Right lung (tissue), 5 donors: Measurements from ENCODE around the gene GPC5. TPM values are rescaled to one million over a fixed set of nuclear protein-coding genes. Genes with fewer than 3 reads are reported as not detected.

Experiments
- DNase-seq, 2 donors: peaks; one replicate each; pipeline ENCODE4 v3.0.0-alpha.2; 2013
- polyA plus RNA-seq, 5 donors: library from polyadenylated mRNA; unstranded; fragments of 120-200 nt; gene quantifications; one replicate each; pipeline versions ENCODE4 v1.2.1 to v1.2.3, GENCODE V29; 2013; ENCODE audit warnings: inconsistent platforms in 1 of 5, low replicate concordance in 1 of 5; ENCODE audit not compliant: insufficient read length in 5 of 5, insufficient read depth in 1 of 5

GPC5 gene
- polyA plus RNA-seq, 5 donors: 9.2 to 17.3 (median 14.9) TPM

DNA sequence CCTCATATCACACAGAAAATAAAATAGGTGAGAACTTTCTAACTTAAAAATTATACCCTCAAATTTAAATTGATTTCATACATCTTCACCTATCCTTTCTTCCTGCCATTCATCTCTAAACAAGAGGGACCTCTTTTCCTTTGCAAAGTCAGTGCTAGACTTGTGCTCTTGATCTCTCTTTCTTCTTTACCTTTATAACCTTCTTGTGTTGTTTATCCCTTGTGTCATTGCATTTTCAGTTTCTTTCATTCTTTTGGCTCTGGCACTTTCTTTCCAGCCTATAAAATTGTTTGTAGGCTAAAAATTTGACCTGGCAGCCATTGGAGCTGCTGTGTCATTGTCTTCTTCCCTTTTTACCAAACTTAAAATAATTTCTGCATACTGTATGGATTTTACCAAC, 190.1 kb downstream of the GPC5 start:
- DNase-seq: no peak

DNA sequence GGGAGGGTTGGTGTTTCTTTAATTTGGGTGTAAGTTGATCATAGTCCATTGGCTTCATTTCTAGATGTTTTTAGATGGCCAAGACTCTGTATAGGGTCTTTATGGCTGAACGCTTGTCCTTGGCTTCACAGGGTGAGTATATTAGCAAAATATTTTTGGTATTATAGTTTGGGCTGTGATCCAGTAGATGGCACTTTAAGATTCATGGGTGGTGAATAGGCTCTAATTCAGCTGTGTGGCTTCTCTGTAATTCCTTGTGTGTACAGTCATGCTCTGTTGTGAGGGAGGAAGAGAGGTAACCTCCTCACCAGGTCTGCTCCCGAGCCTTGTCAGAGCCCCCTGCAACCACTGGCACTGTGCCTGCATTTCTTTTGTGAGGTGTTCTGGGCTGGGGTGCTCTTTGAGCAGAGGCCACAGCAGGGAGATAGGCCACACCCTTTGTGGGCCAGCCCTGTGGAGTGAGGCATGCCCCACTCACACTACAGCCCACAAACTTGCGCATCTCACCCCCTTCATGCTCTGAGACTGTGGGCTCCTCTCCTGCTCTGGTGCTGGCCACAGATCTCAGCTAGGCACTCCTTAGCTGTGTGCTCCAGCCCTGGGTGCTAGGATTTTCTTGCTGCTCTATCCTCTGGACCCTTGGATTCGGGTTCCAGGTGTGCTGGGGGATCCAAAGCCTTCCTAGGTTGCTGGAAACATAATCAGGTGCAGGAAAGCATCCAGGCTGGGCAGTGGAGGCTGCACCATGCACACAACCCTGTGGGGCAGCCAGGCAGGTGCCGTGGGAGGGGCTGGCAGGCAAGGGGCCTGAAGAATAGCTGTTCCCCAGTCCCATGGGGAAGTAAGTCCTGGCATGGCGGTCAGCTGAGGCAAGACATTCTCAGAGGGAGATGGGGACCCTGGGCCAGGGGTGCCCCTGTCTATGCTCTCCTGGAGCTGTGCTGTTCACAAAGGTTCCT, 193.9 kb downstream of the GPC5 start:
- no peak for DNase-seq

DNA sequence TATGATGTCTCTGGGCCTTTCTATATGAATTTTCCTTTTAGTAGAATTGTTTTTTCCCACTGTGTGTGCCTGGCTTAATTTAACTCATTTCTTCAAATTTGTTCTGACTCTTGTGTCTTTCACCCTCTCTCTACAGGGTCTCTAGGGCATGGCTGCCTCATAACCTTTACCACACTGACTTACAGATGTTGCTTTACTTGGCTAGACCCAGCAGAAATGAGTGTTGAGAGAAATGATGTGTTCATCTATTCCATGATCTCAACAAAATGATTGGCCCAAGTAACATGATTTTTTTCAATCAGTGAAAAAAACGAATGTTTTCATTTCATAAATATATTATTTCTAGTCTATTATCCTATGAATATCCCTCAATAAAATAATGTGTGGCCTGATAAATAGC, 195.0 kb downstream of the GPC5 start:
- DNase-seq: no peak

DNA sequence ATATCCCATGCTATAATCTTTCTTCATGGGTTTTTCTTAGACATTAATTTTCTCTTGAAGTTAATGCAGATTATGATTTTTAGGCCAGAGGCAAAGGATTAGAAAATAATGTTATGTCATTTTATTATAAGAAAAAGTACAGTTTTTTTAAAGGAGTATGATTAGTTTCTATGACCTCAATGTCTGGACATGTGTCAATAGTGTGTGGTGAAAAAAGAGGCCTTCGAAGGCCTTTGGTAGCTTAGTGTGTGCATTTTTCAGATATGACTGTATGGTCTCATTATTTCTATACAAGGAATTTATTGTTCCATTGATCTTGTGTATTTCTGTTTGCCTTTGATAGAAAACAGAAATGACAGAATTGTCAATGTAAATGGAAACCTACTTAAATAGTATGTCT, 195.6 kb downstream of the GPC5 start:
- no peak for DNase-seq

DNA sequence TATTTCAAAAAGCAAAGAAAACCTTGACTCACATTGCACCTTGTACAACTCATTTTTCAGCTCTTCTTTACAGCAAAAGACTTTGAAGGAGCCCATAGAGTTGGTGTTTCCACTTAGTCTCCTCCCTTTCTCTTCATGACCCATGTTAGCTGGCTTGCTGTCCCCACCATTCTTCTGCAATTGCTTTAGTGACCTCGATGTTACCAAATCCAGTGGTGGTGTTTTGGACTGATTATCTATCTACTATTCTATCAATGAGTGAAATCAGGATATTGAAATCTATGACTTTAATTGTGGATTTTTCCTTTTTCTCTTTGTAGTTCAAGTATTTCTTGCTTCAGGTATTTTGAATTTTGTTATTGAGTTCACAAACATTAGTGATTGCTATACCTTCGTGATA, 197.3 kb downstream of the GPC5 start:
- DNase-seq: no peak

DNA sequence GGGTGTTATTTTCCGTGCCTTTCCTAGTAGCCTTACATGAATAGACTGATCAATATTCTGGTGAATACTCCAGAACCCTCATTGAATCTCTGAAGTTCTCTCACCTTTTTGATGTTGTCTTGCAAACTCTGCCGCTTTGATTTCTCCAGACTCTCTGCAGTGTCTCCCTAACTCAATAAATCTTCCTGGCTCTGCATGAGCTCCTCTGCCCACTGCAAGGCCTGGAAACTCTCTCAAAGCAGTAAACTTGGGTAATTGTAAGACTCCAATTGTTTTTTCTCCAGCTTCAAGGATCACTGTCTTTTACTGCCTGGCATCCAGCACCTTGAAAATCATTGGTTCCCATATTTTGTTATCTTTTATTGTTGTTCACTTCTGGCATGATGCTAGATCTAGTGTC, 198.4 kb downstream of the GPC5 start:
- DNase-seq: no peak

DNA sequence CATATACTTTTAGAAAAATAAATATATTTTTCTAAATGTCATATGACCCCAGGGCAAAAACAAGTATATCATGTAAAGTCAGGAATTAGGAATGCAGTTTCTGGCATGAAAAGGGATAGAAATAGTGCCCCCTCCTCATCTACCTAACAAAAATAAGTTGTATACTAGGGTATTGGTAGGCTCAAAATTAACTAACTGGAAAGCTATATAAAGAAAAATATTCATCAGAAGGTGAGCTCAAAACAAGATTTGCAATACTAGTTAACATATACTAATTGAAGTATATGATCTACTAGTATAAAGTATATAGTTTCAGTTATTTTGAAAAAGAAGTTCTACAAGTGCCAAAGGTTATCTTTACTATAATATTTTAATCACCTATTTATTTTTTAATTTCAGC, 200.2 kb downstream of the GPC5 start:
- no peak for DNase-seq

DNA sequence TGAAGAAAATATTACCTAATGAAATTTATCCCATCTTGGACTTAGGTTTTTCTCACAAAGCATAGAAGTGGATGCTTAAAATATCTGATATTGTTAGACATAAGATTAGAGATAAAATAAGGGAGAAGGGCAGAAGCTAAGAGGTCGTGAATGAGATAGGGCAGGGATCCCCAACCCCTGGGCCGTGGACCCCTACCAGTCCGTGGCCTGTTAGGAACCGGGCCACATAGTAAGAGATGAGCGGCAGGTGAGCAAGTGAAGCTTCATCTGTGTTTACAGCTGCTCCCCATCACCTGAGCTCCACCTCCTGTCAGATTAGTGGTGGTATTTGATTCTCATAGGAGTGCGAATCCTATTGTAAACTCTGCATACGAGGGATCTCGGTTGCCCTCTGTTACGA, 202.9 kb downstream of the GPC5 start:
- DNase-seq: no peak

DNA sequence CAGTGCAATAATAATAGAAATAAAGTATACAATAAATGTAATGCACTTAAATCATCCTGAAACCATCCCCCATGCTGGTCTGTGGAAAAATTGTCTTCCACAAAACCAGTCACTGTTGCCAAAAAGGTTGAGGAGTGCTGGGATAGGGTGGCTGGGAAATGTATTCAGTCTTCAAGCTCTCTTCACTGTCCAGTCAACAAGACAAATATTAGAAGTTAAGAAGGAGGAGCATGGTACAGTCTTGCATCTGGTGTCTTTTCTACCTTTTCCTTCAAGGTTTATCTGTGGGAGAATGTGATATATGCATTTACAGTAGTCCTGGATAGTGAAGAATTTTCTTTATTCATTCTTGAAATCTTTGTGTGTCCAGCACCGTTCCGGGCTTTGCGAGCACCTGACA, 203.4 kb downstream of the GPC5 start:
- DNase-seq: no peak

DNA sequence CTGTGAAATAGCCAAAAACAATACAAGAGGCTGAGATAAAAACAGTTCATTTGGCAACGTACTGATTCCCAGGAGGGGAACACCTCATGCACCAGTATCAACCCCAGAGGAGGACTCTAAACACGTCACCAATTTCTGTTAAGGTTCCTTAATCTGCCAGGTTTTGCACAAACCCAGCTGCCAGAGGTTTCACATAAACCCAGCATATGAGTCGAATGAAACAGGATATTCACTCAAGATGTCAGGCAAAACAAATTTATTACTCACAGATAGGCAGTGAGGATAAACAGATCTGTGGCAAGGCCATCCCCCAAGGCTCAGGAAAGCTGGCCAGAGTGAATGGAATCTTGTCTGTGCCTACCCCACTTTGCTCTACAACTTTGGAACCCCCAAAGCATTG, 210.9 kb downstream of the GPC5 start:
- no peak for DNase-seq

DNA sequence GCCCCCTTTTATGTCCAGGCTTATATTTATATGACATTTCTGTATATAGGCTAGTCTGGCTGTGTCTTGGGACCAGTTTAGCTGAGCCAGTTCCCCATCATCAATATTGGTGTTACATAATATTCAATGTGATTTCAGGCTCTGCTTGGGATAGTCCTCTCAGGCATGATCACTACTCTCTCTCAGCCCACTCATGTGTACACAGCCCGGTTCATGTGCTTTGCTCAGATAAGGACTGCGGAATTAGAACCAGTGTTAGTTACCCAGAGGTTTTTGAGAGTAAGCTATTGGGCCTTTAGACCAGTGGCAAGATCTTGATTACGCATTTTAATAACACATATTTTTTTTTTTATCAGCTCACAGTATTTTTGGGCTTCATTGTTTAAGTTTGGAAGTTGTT, 219.9 kb downstream of the GPC5 start:
- no peak for DNase-seq

DNA sequence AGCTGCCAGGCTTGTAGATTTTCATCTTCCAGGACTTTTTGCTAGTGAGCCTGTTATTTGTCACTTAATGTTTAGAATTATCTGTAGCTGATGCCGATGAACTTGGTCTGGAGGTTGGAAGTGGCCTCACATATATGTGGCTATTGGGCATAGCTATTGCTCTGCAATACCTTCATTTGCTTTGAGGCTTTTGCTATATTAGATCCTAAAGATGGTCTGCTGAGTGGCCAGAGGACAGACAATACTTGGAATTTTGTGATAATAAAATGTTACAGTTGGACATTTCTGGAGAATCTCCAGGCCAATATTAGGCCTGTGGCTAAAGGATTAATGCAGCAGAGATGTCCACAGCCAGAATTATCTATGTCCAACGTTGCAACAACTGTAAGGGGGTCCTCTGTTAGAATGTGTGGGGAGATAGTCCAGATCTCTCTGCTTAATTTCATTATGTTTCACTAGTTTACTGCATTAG, 222.3 kb downstream of the GPC5 start:
- DNase-seq: no peak

DNA sequence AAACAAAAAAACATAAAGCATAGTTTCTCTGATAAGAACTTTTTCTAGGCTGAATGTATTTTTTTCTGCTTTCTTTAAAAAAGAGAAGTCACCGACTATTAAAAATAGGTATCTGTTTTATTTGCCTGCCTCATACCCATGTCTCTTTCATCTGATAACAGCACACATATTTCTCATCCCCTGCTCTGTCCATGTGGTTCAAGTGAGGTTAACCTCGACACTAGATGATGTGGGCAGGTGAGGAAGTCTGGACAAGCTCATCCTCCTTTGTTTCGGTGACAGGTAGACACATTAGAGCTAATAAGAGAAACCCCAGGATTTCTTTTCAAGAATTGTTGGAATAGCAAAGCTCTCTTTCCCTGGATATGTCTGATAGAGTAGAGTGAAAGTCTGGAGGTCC, 222.7 kb downstream of the GPC5 start:
- no peak for DNase-seq

DNA sequence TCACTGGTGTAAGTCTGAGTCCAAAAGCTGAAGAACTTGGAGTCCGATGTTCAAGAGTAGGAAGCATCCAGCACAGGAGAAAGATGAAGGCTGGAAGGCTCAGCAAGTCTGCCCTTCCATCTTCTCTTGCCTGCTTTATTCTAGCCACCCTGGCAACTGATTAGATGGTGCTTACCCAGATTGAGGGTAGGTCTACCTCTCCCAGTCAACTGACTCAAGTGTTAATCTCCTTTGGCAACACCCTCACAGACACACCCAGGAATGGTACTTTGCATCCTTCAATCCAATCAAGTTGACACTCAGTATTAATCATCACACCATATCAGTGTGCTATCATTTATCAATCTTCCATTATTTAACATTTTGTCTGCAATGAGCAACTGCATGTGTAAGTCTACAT, 223.5 kb downstream of the GPC5 start:
- no peak for DNase-seq

DNA sequence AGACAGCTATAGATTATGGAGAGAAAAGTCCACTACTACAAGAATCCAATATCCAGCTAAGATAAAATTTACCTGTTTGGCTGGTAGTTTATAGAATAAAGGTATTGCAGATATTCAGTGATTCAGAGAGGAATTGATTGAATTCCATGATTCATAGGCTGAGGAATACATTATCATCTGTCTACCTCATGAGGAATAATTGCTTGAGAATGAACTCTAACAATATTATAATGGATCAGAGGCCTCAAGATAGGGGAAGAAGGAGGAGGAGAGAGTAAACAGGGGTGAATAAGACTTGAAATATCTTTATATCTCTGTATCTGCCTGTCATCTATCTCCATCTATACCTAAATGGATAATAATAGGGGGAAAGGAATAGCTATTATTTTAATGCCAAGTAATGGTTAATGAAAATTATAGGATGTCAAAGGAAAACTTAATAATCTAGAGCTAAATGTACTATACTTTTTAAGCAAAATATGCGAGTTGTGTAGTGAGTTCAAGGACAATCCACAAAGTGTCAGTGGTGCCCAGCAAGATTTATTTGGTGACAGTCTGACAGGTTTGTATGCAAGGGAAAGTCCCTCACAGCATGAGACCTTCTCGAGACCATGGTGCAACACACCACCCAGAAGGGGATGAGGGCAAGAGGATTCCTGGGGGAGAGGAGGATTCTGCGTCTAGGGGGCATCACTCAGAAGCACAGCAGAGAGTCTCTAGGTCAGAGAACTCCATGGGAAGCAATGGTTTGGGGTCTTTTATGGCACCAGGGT, 224.5 kb downstream of the GPC5 start:
- no peak for DNase-seq

DNA sequence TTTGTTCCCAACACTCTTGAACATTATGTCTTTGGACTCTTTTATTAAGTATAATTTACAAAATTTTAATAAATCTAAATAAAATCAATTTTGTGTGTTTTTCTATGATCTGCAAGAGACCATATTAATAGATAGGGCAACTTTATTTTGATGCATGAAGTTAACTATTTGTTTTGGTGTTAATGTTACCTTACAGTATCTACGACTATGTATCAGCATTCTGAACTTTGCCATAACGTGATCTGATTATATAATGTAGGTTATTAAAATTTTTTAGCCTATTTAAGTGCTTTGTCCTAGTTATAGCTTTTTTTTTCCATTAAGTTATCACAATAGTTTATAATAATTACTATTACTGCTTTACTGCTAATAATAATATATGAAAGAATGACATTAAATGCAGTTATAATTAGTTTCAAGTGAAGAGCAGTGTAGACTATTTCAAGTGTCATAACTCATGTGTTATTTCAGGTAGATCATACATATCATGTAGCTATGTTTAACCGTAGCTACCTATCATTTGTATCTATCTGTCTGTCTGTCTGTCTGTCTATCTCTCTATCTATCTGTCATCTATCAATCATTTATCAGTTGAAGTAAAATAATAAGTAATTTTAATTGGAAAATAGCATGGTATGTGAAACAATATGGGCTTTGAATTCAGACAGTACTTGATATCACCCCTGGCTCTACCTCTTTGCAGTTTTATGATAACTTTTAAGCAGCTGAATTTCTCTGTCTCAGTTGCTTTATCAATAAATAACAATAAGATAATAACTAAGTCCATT, 229.7 kb downstream of the GPC5 start:
- no peak for DNase-seq

DNA sequence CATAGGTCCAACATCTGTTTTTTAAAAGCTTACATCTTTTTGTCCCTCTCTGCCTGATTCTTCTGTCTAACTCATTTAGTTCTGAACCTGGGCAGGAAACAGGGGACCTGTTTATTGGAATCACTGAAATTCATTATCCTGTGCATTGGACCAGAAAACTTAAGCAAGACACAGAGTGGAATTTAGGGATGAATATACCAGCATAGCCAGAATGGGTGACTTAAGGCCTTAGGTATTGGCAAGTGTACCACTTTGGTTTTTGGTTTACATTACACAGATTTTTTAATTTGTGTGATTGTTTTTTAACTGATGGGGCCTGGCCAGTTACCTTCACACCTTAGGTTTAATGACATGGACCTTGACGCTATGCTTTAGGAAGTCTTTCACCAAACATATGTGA, 232.5 kb downstream of the GPC5 start:
- DNase-seq: no peak

DNA sequence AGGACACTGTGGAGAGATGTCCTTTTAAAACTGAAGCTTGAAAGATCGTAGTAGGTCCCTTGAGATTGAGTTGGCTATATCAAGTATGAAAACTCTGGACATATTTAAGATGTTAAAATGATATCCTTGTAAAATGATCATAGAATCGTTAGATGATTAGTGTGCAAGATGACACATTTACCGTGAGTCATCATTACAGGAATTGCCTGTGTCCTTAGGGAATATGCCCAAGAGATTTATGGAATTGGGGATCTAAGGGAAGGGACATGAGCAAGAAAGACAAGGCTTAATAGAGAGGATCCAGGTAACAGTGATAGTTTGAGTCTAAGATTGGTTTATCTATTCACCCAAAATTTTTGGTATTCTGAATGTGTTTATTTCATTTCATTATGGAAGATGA, 233.7 kb downstream of the GPC5 start:
- no peak for DNase-seq

DNA sequence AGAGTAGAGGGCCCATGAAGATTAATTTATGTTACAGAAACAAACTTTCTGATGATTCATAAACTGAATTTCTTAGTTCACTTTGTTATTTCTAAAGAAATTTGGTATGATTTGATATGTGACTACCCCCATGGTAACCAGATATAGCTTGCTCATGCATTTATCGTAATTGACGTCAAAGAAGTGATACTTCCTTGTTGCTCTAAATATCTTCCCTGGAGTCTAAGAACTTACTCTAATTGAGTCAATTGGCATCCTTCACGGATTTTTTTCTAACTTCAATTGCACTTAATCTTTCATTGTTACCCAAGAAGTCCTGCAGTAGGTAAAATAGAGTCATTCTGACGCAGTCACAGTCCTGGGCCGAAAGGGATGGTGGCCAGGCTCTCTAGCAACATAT, 240.9 kb downstream of the GPC5 start:
- DNase-seq: no peak

DNA sequence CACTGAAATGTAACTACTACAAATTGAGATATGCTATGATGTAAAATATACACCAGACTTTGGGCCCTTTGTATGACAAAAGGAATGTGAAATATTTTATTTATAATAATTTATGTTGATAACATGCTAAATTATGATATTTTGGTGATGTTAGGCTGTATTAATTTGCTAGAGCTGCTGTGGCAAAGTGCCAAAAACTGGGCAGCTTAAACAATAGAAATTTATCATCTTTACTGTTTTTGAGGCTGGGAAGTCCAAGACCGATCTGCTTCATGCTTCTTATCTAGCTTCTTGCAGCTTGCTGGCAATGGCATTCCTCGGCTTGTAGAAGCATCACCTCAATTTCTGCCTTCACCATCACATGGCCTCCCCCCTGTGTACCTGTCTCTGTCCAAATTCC, 245.0 kb downstream of the GPC5 start:
- no peak for DNase-seq

DNA sequence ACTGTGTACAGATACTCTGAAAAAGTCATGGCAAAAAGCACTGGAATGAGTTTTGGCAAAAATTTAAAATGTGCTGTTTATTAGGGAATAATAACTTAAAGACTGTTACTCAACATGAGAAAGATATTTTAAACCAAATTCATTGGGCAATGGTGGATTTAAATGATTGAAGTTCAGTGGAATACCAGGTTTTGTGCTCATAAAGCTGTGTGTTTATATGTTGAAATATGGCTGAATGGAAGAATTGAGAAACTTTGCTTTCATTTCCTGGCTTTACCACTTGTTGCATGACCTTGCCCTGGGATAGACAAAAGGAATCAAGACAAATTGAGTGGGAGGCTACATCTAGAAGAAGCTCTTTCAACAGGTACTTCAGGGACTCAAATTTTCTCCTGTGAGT, 246.4 kb downstream of the GPC5 start:
- DNase-seq: no peak

DNA sequence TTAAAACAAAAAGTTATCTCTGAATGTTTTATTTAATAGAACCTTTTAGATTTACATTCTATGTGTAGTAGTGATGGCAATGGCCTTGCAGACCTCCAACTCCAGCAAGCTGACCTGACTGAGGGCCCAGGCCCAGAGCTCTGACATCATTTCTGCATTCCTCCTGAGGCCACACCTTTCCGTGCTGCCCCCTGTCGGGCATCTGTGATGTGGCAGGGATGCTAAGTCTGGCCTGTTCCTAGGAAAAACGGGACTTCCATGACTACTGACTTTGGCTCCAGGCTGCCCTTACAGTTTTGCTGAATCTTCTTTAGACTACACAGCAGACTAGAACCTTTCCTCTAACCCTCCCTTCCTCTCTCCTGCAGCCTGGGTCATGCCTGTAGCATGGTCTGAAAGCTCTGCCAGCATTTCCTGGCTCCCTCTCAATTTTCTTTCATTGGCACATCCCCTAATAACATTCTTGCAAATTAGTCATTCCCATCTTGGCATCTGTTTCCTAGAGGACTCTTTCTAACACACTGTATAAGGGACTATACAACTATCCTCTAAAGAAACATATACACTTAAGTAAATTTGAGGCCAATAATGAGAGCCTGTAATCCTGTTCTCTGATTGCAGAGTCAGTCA, 249.1 kb downstream of the GPC5 start:
- no peak for DNase-seq
